ENCODE results near the gene CACNA1C. TPM values are rescaled to one million over a fixed set of nuclear protein-coding genes. Genes with fewer than 3 reads are reported as not detected.

The CACNA1C gene
- polyA plus RNA-seq, 1 of the 3 experiments (the other 2 are of a cell fraction), result 1.5 TPM

DNA sequence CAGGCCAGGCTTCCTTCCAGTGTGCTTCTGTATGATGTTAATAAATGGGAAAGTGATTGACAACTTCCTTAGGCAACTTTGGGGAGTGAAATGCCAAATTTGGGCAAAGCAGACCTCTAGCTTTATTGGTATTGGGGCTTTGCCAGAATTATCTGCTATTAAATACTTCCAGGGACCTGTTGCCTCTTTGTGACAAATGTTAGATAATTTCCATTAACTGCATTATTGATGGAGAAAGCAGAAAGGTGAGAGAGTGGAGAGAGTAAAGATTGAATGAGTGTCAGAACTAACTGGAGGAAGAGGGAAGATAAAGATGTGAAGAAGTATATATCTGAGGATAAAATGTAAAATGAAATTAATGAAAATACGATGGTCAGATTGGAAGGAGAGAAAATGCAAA, 94.5 kb downstream of the CACNA1C start:
- POLR2A ChIA-PET, result no interaction called here

DNA sequence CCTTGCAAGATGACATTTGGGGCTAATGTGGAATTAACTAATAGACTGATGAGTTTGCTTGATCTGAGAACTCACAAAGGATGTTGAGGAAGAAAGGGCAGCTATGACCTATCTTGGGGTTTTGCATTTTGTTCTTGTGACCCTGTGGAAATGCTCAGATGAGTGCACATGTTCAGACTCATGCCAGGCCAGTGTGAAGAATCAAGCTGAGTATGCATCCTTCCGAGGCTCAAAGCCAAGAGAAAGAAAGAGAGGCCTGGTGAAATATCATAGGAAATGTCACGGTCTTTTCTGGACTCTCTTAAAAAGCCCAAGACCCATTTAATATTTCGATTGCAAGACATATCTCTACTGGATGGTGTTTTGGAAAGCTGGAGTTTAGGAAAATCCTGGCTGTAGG, 96.3 kb downstream of the CACNA1C start:
- H3K9ac ChIP-seq, result no peak overlapping the region
- DNase-seq, result no peak
- H3K79me2 ChIP-seq (ENCODE audit: insufficient read depth), result no peaks in the 10 kb centered on the region
- ChIA-PET CTCF (no interaction called here), POLR2A (no interaction called here)
- WGBS (ENCODE audit: low lambda C conversion rate), result 56% methylated on average over 3 of the region's 3 CpGs
- peaks cover 7 to 13% of the 10 kb centered on the region in 2 experiments; a peak in 1 of 4 replicates for H3K4me1 ChIP-seq (ENCODE audit: control insufficient read depth in 1 of 2, insufficient read depth in 2 of 2, low read depth in 1 of 2, low read length in 1 of 2)
- H4K20me1 ChIP-seq (ENCODE audit: insufficient read depth), result no peaks in the 10 kb centered on the region
- H3K4me2 ChIP-seq, result no peak overlapping the region
- H3K9me3 ChIP-seq, result no peaks in the 10 kb centered on the region
- no peak overlapping the region for H2AFZ ChIP-seq (ENCODE audit: low read depth)
- H3F3A ChIP-seq (replicated peaks; ENCODE audit: insufficient read depth), result no peaks in the 10 kb centered on the region
- H3K27ac ChIP-seq (ENCODE audit: low read depth in 2 of 2, low read length in 1 of 2), result no peak overlapping the region
- no peaks in the 10 kb centered on the region for H3K36me3 ChIP-seq (replicated peaks in 1 of 2; ENCODE audit: control insufficient read depth in 1 of 2, insufficient read depth in 2 of 2, low read length in 1 of 2)
- no peaks in the 10 kb centered on the region for H3K9me2 ChIP-seq
- H3K27me3 ChIP-seq (ENCODE audit: insufficient read depth), result no peaks in the 10 kb centered on the region
- TF ChIP-seq EP300 (IDR thresholded peaks at IDR 0.05; ENCODE audit: borderline replicate concordance in 1 of 2, low read depth in 1 of 2, low read length in 1 of 2), result no peak
- H3K4me3 ChIP-seq (ENCODE audit: low read depth in 2 of 2, low read length in 1 of 2), result no peak overlapping the region

More for the DNA sequence above, 94.5 kb downstream of the CACNA1C start:
- Histone ChIP-seq H3K9me2 (no peaks in the 10 kb centered on the region), H3K4me3 (ENCODE audit: low read depth in 2 of 2, low read length in 1 of 2) (no peak overlapping the region), H3K4me1 (ENCODE audit: control insufficient read depth in 1 of 2, insufficient read depth in 2 of 2, low read depth in 1 of 2, low read length in 1 of 2) (peaks cover 0 to 11% of the 10 kb centered on the region in 2 experiments; a peak in 1 of 4 replicates), H3K9me3 (no peaks in the 10 kb centered on the region), H4K20me1 (ENCODE audit: insufficient read depth) (no peaks in the 10 kb centered on the region), H2AFZ (ENCODE audit: low read depth) (no peak overlapping the region), H3K27ac (ENCODE audit: low read depth in 2 of 2, low read length in 1 of 2) (no peak overlapping the region), H3K27me3 (ENCODE audit: insufficient read depth) (no peaks in the 10 kb centered on the region), H3K79me2 (ENCODE audit: insufficient read depth) (no peaks in the 10 kb centered on the region), H3K4me2 (no peak overlapping the region), H3K36me3 (replicated peaks in 1 of 2; ENCODE audit: control insufficient read depth in 1 of 2, insufficient read depth in 2 of 2, low read length in 1 of 2) (no peaks in the 10 kb centered on the region), H3F3A (replicated peaks; ENCODE audit: insufficient read depth) (no peaks in the 10 kb centered on the region), H3K9ac (no peak overlapping the region)
- TF ChIP-seq RAD21 (IDR thresholded peaks at IDR 0.05; ENCODE audit: low read length) (no peak), JUND (IDR thresholded peaks at IDR 0.05) (no peak), IRF3 (IDR thresholded peaks at IDR 0.05; ENCODE audit: low read depth, low read length) (no peak), EP300 (IDR thresholded peaks at IDR 0.05; ENCODE audit: borderline replicate concordance in 1 of 2, low read depth in 1 of 2, low read length in 1 of 2) (no peak), POLR2AphosphoS5 (IDR thresholded peaks at IDR 0.05; ENCODE audit: low read depth, low read length) (no peak), RFX5 (IDR thresholded peaks at IDR 0.05; ENCODE audit: low read length) (no peak), NFIC (IDR thresholded peaks at IDR 0.05; ENCODE audit: borderline replicate concordance) (no peak), GABPA (IDR thresholded peaks at IDR 0.05; ENCODE audit: low read depth) (no peak), FOXM1 (IDR thresholded peaks at IDR 0.05; ENCODE audit: low read depth) (no peak), FOXJ3 (CRISPR knock-in tag; IDR thresholded peaks at IDR 0.05) (no peak), NRF1 (IDR thresholded peaks at IDR 0.05; ENCODE audit: low read depth, low read length) (no peak), FOSL2 (IDR thresholded peaks at IDR 0.05; ENCODE audit: borderline replicate concordance, low read depth) (no peak), EZH2phosphoT487 (IDR thresholded peaks at IDR 0.05; ENCODE audit: borderline replicate concordance, low read depth) (no peak), RXRA (IDR thresholded peaks at IDR 0.05; ENCODE audit: borderline replicate concordance, low read depth) (no peak)
- TF ChIP-seq, protein P1, sequence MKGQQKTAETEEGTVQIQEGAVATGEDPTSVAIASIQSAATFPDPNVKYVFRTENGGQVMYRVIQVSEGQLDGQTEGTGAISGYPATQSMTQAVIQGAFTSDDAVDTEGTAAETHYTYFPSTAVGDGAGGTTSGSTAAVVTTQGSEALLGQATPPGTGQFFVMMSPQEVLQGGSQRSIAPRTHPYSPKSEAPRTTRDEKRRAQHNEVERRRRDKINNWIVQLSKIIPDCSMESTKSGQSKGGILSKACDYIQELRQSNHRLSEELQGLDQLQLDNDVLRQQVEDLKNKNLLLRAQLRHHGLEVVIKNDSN (IDR thresholded peaks at IDR 0.05; ENCODE audit: borderline replicate concordance, low read depth), result no peak
- TF ChIP-seq, protein P2, sequence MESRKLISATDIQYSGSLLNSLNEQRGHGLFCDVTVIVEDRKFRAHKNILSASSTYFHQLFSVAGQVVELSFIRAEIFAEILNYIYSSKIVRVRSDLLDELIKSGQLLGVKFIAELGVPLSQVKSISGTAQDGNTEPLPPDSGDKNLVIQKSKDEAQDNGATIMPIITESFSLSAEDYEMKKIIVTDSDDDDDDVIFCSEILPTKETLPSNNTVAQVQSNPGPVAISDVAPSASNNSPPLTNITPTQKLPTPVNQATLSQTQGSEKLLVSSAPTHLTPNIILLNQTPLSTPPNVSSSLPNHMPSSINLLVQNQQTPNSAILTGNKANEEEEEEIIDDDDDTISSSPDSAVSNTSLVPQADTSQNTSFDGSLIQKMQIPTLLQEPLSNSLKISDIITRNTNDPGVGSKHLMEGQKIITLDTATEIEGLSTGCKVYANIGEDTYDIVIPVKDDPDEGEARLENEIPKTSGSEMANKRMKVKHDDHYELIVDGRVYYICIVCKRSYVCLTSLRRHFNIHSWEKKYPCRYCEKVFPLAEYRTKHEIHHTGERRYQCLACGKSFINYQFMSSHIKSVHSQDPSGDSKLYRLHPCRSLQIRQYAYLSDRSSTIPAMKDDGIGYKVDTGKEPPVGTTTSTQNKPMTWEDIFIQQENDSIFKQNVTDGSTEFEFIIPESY (IDR thresholded peaks at IDR 0.05; ENCODE audit: borderline replicate concordance, low read depth), result no peak
- TF ChIP-seq, protein P3, sequence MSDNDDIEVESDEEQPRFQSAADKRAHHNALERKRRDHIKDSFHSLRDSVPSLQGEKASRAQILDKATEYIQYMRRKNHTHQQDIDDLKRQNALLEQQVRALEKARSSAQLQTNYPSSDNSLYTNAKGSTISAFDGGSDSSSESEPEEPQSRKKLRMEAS (IDR thresholded peaks at IDR 0.05; ENCODE audit: low read depth), result no peak
- no peak for DNase-seq
- WGBS (ENCODE audit: low lambda C conversion rate), result 45% methylated on average over 1 of the region's 1 CpG
- CTCF ChIA-PET, result no interaction called here
